KMS-11 (cell line): ENCODE measurements around the gene VWA3B.

Source experiments
- H2AFZ ChIP-seq: fragments of 200-600 bp; sonication (generic); 2 replicates; pipeline ENCODE4 v1.6.1; 2016; ENCODE audit warnings: antibody characterized with exemption, mixed run types, low read depth
- H3K27ac ChIP-seq: fragments of 200-600 bp; sonication (generic); 2 replicates; pipeline ENCODE4 v1.6.1; 2016; ENCODE audit warnings: mild to moderate bottlenecking, mixed run types
- H3K27me3 ChIP-seq: fragments of 200-600 bp; sonication (generic); 2 replicates; pipeline ENCODE4 v1.6.1; 2017; ENCODE audit warnings: mild to moderate bottlenecking, low read depth, mixed run types, moderate library complexity; ENCODE audit not compliant: insufficient read depth
- H3K36me3 ChIP-seq: fragments of 200-600 bp; sonication (generic); 2 replicates; pipeline ENCODE4 v1.6.1; 2017; ENCODE audit warnings: mild to moderate bottlenecking, mixed run types; ENCODE audit not compliant: insufficient read depth
- H3K4me1 ChIP-seq: fragments of 200-600 bp; sonication (generic); 2 replicates; pipeline ENCODE4 v1.6.1; 2016; ENCODE audit warnings: mild to moderate bottlenecking, low read depth, mixed run types; ENCODE audit not compliant: poor library complexity, severe bottlenecking
- H3K4me2 ChIP-seq: fragments of 200-600 bp; sonication (generic); 2 replicates; pipeline ENCODE4 v1.7.0; 2016; ENCODE audit warnings: mild to moderate bottlenecking, mixed run types
- H3K4me3 ChIP-seq: fragments of 200-600 bp; sonication (generic); IDR thresholded peaks from 2 replicates; pipeline ENCODE4 v1.6.1; 2017; ENCODE audit warnings: low read depth, low read length, mixed read lengths; ENCODE audit not compliant: insufficient read depth
- H3K79me2 ChIP-seq: fragments of 200-600 bp; sonication (generic); 2 replicates; pipeline ENCODE4 v1.6.1; 2016; ENCODE audit warnings: low read depth, mixed run types; ENCODE audit not compliant: insufficient read depth
- H3K9ac ChIP-seq: fragments of 200-600 bp; sonication (generic); 2 replicates; pipeline ENCODE4 v1.6.1; 2016; ENCODE audit warnings: mild to moderate bottlenecking, mixed run types
- H4K20me1 ChIP-seq: fragments of 200-600 bp; sonication (generic); 2 replicates; pipeline ENCODE4 v1.6.1; 2016; ENCODE audit warnings: mild to moderate bottlenecking, mixed run types; ENCODE audit not compliant: insufficient read depth
- TF ChIP-seq, protein P1 (sequence below): fragments of 200-600 bp; sonication (generic); conservative IDR thresholded peaks from 2 replicates; pipeline ENCODE4 v1.6.1; 2017; ENCODE audit warnings: low read depth, mild to moderate bottlenecking, antibody characterized with exemption, low read length, moderate library complexity, mixed read lengths

The VWA3B gene

DNA sequence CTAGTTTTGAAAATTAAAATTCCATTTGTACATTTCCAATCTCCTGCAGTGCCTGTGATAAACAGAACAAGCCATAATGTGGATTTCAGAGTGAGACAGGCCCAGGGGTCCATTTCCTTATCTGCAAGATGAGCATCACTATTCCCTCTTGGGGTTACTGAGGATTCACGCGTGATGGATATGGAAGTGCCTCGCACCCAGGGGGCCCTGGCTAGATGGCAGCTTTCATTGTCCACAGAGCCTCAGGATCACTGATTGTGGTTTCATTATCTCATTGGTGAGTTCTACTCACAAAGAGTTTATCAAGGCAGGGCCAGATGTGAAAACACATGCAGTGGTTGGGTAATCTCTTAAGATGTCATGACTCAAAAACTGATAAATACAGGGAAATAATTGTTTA lies 270.9 kb downstream of the VWA3B start:
- no peaks in the 10 kb centered on the region for H3K27me3 ChIP-seq
- TF ChIP-seq, protein P1, sequence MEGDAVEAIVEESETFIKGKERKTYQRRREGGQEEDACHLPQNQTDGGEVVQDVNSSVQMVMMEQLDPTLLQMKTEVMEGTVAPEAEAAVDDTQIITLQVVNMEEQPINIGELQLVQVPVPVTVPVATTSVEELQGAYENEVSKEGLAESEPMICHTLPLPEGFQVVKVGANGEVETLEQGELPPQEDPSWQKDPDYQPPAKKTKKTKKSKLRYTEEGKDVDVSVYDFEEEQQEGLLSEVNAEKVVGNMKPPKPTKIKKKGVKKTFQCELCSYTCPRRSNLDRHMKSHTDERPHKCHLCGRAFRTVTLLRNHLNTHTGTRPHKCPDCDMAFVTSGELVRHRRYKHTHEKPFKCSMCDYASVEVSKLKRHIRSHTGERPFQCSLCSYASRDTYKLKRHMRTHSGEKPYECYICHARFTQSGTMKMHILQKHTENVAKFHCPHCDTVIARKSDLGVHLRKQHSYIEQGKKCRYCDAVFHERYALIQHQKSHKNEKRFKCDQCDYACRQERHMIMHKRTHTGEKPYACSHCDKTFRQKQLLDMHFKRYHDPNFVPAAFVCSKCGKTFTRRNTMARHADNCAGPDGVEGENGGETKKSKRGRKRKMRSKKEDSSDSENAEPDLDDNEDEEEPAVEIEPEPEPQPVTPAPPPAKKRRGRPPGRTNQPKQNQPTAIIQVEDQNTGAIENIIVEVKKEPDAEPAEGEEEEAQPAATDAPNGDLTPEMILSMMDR = no peak
- no peak overlapping the region for H3K4me2 ChIP-seq
- no peaks in the 10 kb centered on the region for H4K20me1 ChIP-seq
- no peak overlapping the region for H3K27ac ChIP-seq
- no peaks in the 10 kb centered on the region for H3K36me3 ChIP-seq
- H3K4me3 ChIP-seq = no peak overlapping the region
- H2AFZ ChIP-seq = no peak overlapping the region
- H3K79me2 ChIP-seq = no peaks in the 10 kb centered on the region
- H3K9ac ChIP-seq = no peak overlapping the region
- no peaks in the 10 kb centered on the region for H3K4me1 ChIP-seq

DNA sequence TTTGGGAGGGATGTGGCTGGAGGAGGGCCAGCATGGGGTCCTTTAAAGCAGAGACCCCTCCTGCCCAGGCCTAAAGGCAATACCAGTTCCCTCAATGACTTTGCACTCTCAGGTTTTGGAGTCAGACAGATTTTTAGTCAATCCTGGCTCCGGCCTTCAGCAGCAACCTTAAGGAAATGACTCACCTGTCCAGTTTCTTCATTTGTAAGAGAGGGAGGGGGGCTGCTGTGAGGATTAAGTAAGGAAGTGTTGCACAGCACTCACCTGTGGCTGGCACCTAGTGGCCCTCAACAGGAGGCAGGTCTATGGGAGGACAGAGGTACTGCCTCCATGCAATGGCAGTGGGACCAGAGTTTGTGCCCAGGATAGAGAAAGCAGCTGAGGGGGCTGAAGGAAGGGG lies 273.0 kb downstream of the VWA3B start:
- Histone ChIP-seq H3K4me2 (no peak overlapping the region), H3K36me3 (no peaks in the 10 kb centered on the region), H3K27ac (no peak overlapping the region), H2AFZ (no peak overlapping the region), H4K20me1 (no peaks in the 10 kb centered on the region), H3K4me1 (no peaks in the 10 kb centered on the region), H3K9ac (no peak overlapping the region), H3K27me3 (no peaks in the 10 kb centered on the region), H3K4me3 (no peak overlapping the region), H3K79me2 (no peaks in the 10 kb centered on the region)
- TF ChIP-seq, protein P1 = no peak
